GM18867 (cell line): ENCODE data around the gene MRE11.

Experiments used
- ATAC-seq: cut with Tn5 transposase; IDR thresholded peaks from one replicate; pipeline ENCODE4 v1.9.1; 2021; ENCODE audit warnings: mild to moderate bottlenecking, moderate library complexity; ENCODE audit not compliant: unreplicated experiment

Gene MRE11

GRCh38 chr11:94493281-94494125 is at the start of gene MRE11, which contains the start of gene ANKRD49:
TSS of gene MRE11 (minus strand) at chr11:94493844. CDS start at chr11:94492801, 1,043 bp downstream.
TSS of gene ANKRD49 (plus strand) at chr11:94493984. CDS start at chr11:94496694, 2,710 bp downstream.
- ATAC-seq, result peak; percentile 100

GRCh38 chr11:94539420-94539819 is 45.8 kb upstream of the MRE11 start:
- no peak for ATAC-seq

- no peak for ATAC-seq
Observed at GRCh38 chr11:94537031-94537600, 43.5 kb upstream of the MRE11 start.

- ATAC-seq, result no peak
Observed at GRCh38 chr11:94536386-94536785, 42.7 kb upstream of the MRE11 start.

GRCh38 chr11:94533696-94534630 is 40.3 kb upstream of the MRE11 start:
- ATAC-seq, result no peak

GRCh38 chr11:94533206-94533605 is 39.6 kb upstream of the MRE11 start:
- no peak for ATAC-seq

GRCh38 chr11:94532211-94532610 is 38.6 kb upstream of the MRE11 start:
- no peak for ATAC-seq

- no peak for ATAC-seq
Observed at GRCh38 chr11:94528551-94528950, 34.9 kb upstream of the MRE11 start.

- no peak for ATAC-seq
Observed at GRCh38 chr11:94526645-94527438, 33.2 kb upstream of the MRE11 start.

- no peak for ATAC-seq
Observed at GRCh38 chr11:94525546-94526324, 32.1 kb upstream of the MRE11 start.

- no peak for ATAC-seq
Observed at GRCh38 chr11:94524341-94524740, 30.7 kb upstream of the MRE11 start.

- peak; percentile 72 for ATAC-seq
Observed at GRCh38 chr11:94521684-94522083, 28.0 kb upstream of the MRE11 start.

- peak; percentile 51 for ATAC-seq
Observed at GRCh38 chr11:94519478-94520084, 25.9 kb upstream of the MRE11 start.

- ATAC-seq, result no peak
Observed at GRCh38 chr11:94518300-94518699, 24.7 kb upstream of the MRE11 start.

- no peak for ATAC-seq
Observed at GRCh38 chr11:94516725-94517124, 23.1 kb upstream of the MRE11 start.

- no peak for ATAC-seq
Observed at GRCh38 chr11:94515398-94515797, 21.8 kb upstream of the MRE11 start.

GRCh38 chr11:94513091-94513490 is 19.4 kb upstream of the MRE11 start:
- no peak for ATAC-seq

- ATAC-seq, result peak; percentile 86
Observed at GRCh38 chr11:94511932-94512781, 18.5 kb upstream of the MRE11 start, which contains the start of gene C11orf97. TSS of gene C11orf97 (plus strand) at chr11:94512461. CDS start at chr11:94512529, 68 bp downstream.
